Keratinocyte (primary cell): ENCODE results near the gene RBP4. TPM values are rescaled to one million over a fixed set of nuclear protein-coding genes. Genes with fewer than 3 reads are reported as not detected.

Experiments
- DNase-seq: peaks from one replicate; pipeline ENCODE4 v3.0.0-alpha.2; 2011; ENCODE audit warnings: low read depth, missing footprints, low spot score
- FAIRE-seq: peaks from 2 replicates; lab custom pipeline; 2011; peaks lifted over from hg19 to GRCh38; lab: Jason Lieb, UNC
- H2AFZ ChIP-seq: 2 replicates; pipeline ENCODE4 v1.6.0; 2012; ENCODE audit warnings: low read length, control low read depth, inconsistent platforms; ENCODE audit not compliant: control insufficient read depth
- H3K27ac ChIP-seq: 2 replicates; pipeline ENCODE4 v1.5.1; 2011; ENCODE audit warnings: low read length; ENCODE audit not compliant: control insufficient read depth, insufficient read depth
- H3K27me3 ChIP-seq: 3 replicates; pipeline ENCODE4 v1.6.0; 2011; ENCODE audit warnings: low read length; ENCODE audit not compliant: control insufficient read depth, insufficient read depth; ENCODE audit errors: extremely low read depth
- H3K36me3 ChIP-seq, 2 experiments: 2 replicates in 1 of 2; 3 replicates in 1 of 2; pipeline ENCODE4 v1.5.1; 2011; ENCODE audit warnings: low read length in 2 of 2, mild to moderate bottlenecking in 1 of 2; ENCODE audit not compliant: control insufficient read depth in 2 of 2, insufficient read depth in 2 of 2; ENCODE audit errors: extremely low read depth in 1 of 2
- H3K4me1 ChIP-seq: 3 replicates; pipeline ENCODE4 v1.5.1; 2011; ENCODE audit warnings: low read length; ENCODE audit not compliant: control insufficient read depth, insufficient read depth; ENCODE audit errors: extremely low read depth
- H3K4me2 ChIP-seq: 3 replicates; pipeline ENCODE4 v1.6.0; 2011; ENCODE audit warnings: low read depth, low read length; ENCODE audit not compliant: control insufficient read depth, insufficient read depth; ENCODE audit errors: extremely low read depth
- H3K4me3 ChIP-seq, 3 experiments: fragments of 200-600 bp in 1 of 3; sonication (generic) in 1 of 3; 2 replicates in 2 of 3; 3 replicates in 1 of 3; pipeline ENCODE4 v1.5.1; 2011 to 2016; ENCODE audit warnings: low read length in 3 of 3, mild to moderate bottlenecking in 3 of 3, control low read depth in 2 of 3, inconsistent platforms in 1 of 3, low read depth in 1 of 3, mixed read lengths in 1 of 3, mixed run types in 1 of 3, moderate library complexity in 1 of 3; ENCODE audit not compliant: control insufficient read depth in 2 of 3, insufficient read depth in 2 of 3; ENCODE audit errors: extremely low read depth in 1 of 3
- H3K79me2 ChIP-seq: 2 replicates; pipeline ENCODE4 v1.6.0; 2012; ENCODE audit warnings: low read length; ENCODE audit not compliant: control insufficient read depth, insufficient read depth
- H3K9ac ChIP-seq: 3 replicates; pipeline ENCODE4 v1.6.0; 2011; ENCODE audit warnings: low read length; ENCODE audit not compliant: control insufficient read depth, insufficient read depth; ENCODE audit errors: extremely low read depth
- H3K9me1 ChIP-seq: 3 replicates; pipeline ENCODE4 v1.6.0; 2011; ENCODE audit warnings: low read length; ENCODE audit not compliant: control insufficient read depth, insufficient read depth; ENCODE audit errors: extremely low read depth
- H3K9me3 ChIP-seq: 2 replicates; pipeline ENCODE4 v1.5.1; 2012; ENCODE audit warnings: low read depth, low read length; ENCODE audit not compliant: control insufficient read depth
- H4K20me1 ChIP-seq: 3 replicates; pipeline ENCODE4 v1.6.0; 2011; ENCODE audit warnings: low read length; ENCODE audit not compliant: control insufficient read depth, insufficient read depth; ENCODE audit errors: extremely low read depth
- CTCF ChIP-seq, 3 experiments: IDR thresholded peaks in 1 of 3; conservative IDR thresholded peaks in 1 of 3; optimal IDR thresholded peaks in 1 of 3; 2 replicates in 2 of 3; 3 replicates in 1 of 3; pipeline versions ENCODE3 to v1.5.1; 2011; ENCODE audit warnings: low read length in 3 of 3, mild to moderate bottlenecking in 3 of 3, moderate library complexity in 2 of 3, control low read depth in 1 of 3, inconsistent platforms in 1 of 3; ENCODE audit not compliant: insufficient read depth in 2 of 3; ENCODE audit errors: extremely low read depth in 1 of 3
- EZH2 ChIP-seq: IDR thresholded peaks from one replicate; pipeline ENCODE4 v1.6.1; 2012; ENCODE audit warnings: inconsistent platforms, mild to moderate bottlenecking, low read length, moderate library complexity
- dilution Hi-C: fragments of 300-500 bp; cut with MboI; formaldehyde crosslinking; loops from one replicate; pipeline ENCODE4 v1.7.0; 2020; ENCODE audit warnings: low sequenced_read_pairs; ENCODE audit not compliant: extremely low pct_ligation_motif_present
- polyA plus RNA-seq, 5 experiments: library from polyadenylated mRNA; depleted of rRNA in 3 of 5; stranded (reverse) in 3 of 5; stranded (forward) in 1 of 5; unstranded in 1 of 5; fragments of >200 nt; gene quantifications; 1 replicate in 1 of 5; 2 replicates in 3 of 5; 3 replicates in 1 of 5; pipeline versions ENCODE4 v1.2.1 to v1.2.3, GENCODE V29; 2011 to 2012; ENCODE audit warnings: missing spikeins in 2 of 5, low read depth in 1 of 5, low replicate concordance in 1 of 5

The RBP4 gene
- polyA plus RNA-seq, 1 donor (not counting 4 experiments of a cell fraction or from before 2014, with no cell fraction given): not detected

GRCh38 chr10:93553482-93554315 is 47.3 kb downstream of the RBP4 start:
- Histone ChIP-seq H3K79me2 (no peaks in the 10 kb centered on the region), H3K4me3 (no peak overlapping the region), H3K27ac (no peak overlapping the region), H3K9ac (no peak overlapping the region), H3K27me3 (no peaks in the 10 kb centered on the region), H3K4me1 (no peaks in the 10 kb centered on the region), H3K9me1 (no peaks in the 10 kb centered on the region), H2AFZ (no peak overlapping the region), H3K9me3 (no peaks in the 10 kb centered on the region), H4K20me1 (no peaks in the 10 kb centered on the region), H3K4me2 (no peak overlapping the region), H3K36me3 (no peaks in the 10 kb centered on the region)
- DNase-seq: no peak
- dilution Hi-C loops: no loop called here
- no peak for FAIRE-seq
- TF ChIP-seq EZH2 (no peak), CTCF (optimal IDR thresholded peaks at IDR 0.05 in 1 of 3, IDR thresholded peaks at IDR 0.05 in 1 of 3, conservative IDR thresholded peaks at IDR 0.05 in 1 of 3; ENCODE audit: extremely low read depth in 1 of 3, insufficient read depth in 2 of 3, low read length in 3 of 3) (no peak)

GRCh38 chr10:93552780-93553179 is 48.3 kb downstream of the RBP4 start:
- Histone ChIP-seq H3K9me3 (no peaks in the 10 kb centered on the region), H3K9ac (no peak overlapping the region)
- FAIRE-seq: no peak

More at GRCh38 chr10:93552780-93553179, 48.3 kb downstream of the RBP4 start:
- TF ChIP-seq EZH2: no peak
- TF ChIP-seq CTCF (optimal IDR thresholded peaks at IDR 0.05 in 1 of 3, IDR thresholded peaks at IDR 0.05 in 1 of 3, conservative IDR thresholded peaks at IDR 0.05 in 1 of 3; ENCODE audit: extremely low read depth in 1 of 3, insufficient read depth in 2 of 3, low read length in 3 of 3): no peak
- no peak overlapping the region for H2AFZ ChIP-seq
- no peaks in the 10 kb centered on the region for H3K4me1 ChIP-seq
- DNase-seq: no peak
- H3K27me3 ChIP-seq: no peaks in the 10 kb centered on the region
- H4K20me1 ChIP-seq: no peaks in the 10 kb centered on the region
- no peaks in the 10 kb centered on the region for H3K79me2 ChIP-seq
- no peaks in the 10 kb centered on the region for H3K9me1 ChIP-seq
- dilution Hi-C loops: no loop called here
- H3K4me3 ChIP-seq: no peak overlapping the region
- no peak overlapping the region for H3K4me2 ChIP-seq
- H3K36me3 ChIP-seq: no peaks in the 10 kb centered on the region
- H3K27ac ChIP-seq: no peak overlapping the region
